ENCODE data around the gene FBXO24.

Gene FBXO24

GRCh38 chr7:100576384-100576993 is 9.6 kb upstream of the FBXO24 start:
- Mint-ChIP-seq H3K4me1 (ENCODE audit: low read depth) (peaks cover 6% of the 10 kb centered on the region), H3K27me3 (no peaks in the 10 kb centered on the region), H3K27ac (no peak overlapping the region), H3K36me3 (ENCODE audit: low read depth) (peaks cover 16% of the 10 kb centered on the region), H3K9me3 (no peaks in the 10 kb centered on the region), H3K4me3 (no peak overlapping the region)

- H3K4me3 Mint-ChIP-seq: no peak overlapping the region
- no peaks in the 10 kb centered on the region for H3K27me3 Mint-ChIP-seq
- no peak overlapping the region for H3K27ac Mint-ChIP-seq
- H3K9me3 Mint-ChIP-seq: no peaks in the 10 kb centered on the region
- peaks cover under 1% of the 10 kb centered on the region for H3K4me1 Mint-ChIP-seq (ENCODE audit: low read depth)
- peaks cover 16% of the 10 kb centered on the region for H3K36me3 Mint-ChIP-seq (ENCODE audit: low read depth)
These were observed 9.0 kb upstream of the FBXO24 start for GRCh38 chr7:100577103-100577502.

- Mint-ChIP-seq H3K4me1 (ENCODE audit: low read depth) (peaks cover 5% of the 10 kb centered on the region), H3K4me3 (no peak overlapping the region), H3K27ac (no peak overlapping the region), H3K27me3 (no peaks in the 10 kb centered on the region), H3K36me3 (ENCODE audit: low read depth) (peaks cover 16% of the 10 kb centered on the region), H3K9me3 (no peaks in the 10 kb centered on the region)
These were observed 8.6 kb upstream of the FBXO24 start for GRCh38 chr7:100577507-100577906.

GRCh38 chr7:100578246-100579183 is 7.6 kb upstream of the FBXO24 start:
- no peaks in the 10 kb centered on the region for H3K27me3 Mint-ChIP-seq
- H3K4me1 Mint-ChIP-seq (ENCODE audit: low read depth): peaks cover 15% of the 10 kb centered on the region
- no peaks in the 10 kb centered on the region for H3K9me3 Mint-ChIP-seq
- H3K36me3 Mint-ChIP-seq (ENCODE audit: low read depth): peaks cover 16% of the 10 kb centered on the region
- no peak overlapping the region for H3K27ac Mint-ChIP-seq
- no peak overlapping the region for H3K4me3 Mint-ChIP-seq

- no peak overlapping the region for H3K4me3 Mint-ChIP-seq
- H3K4me1 Mint-ChIP-seq (ENCODE audit: low read depth): peaks cover 28% of the 10 kb centered on the region
- no peaks in the 10 kb centered on the region for H3K27me3 Mint-ChIP-seq
- no peaks in the 10 kb centered on the region for H3K9me3 Mint-ChIP-seq
- no peak overlapping the region for H3K27ac Mint-ChIP-seq
- H3K36me3 Mint-ChIP-seq (ENCODE audit: low read depth): peaks cover 9% of the 10 kb centered on the region
These were observed 5.5 kb upstream of the FBXO24 start for GRCh38 chr7:100580466-100581283.

- Mint-ChIP-seq H3K27me3 (no peaks in the 10 kb centered on the region), H3K4me1 (ENCODE audit: low read depth) (peaks cover 35% of the 10 kb centered on the region), H3K9me3 (no peaks in the 10 kb centered on the region), H3K4me3 (peak overlapping the region; percentile 92), H3K36me3 (ENCODE audit: low read depth) (peaks cover 4% of the 10 kb centered on the region), H3K27ac (peak overlapping the region; percentile 98)
These were observed 4.0 kb upstream of the FBXO24 start for GRCh38 chr7:100582041-100582579.

- Mint-ChIP-seq H3K27ac (peak overlapping the region; percentile 98), H3K27me3 (no peaks in the 10 kb centered on the region), H3K36me3 (ENCODE audit: low read depth) (peaks cover 4% of the 10 kb centered on the region), H3K4me1 (ENCODE audit: low read depth) (peaks cover 35% of the 10 kb centered on the region), H3K9me3 (no peaks in the 10 kb centered on the region), H3K4me3 (peak overlapping the region; percentile 92)
These were observed 3.5 kb upstream of the FBXO24 start for GRCh38 chr7:100582650-100583049.

- Mint-ChIP-seq H3K4me3 (peak overlapping the region; percentile 92), H3K9me3 (no peaks in the 10 kb centered on the region), H3K4me1 (ENCODE audit: low read depth) (peaks cover 37% of the 10 kb centered on the region), H3K36me3 (ENCODE audit: low read depth) (peaks cover 4% of the 10 kb centered on the region), H3K27ac (peak overlapping the region; percentile 98), H3K27me3 (no peaks in the 10 kb centered on the region)
These were observed 2.7 kb upstream of the FBXO24 start for GRCh38 chr7:100583132-100584053.

GRCh38 chr7:100584054-100584682 is 2.0 kb upstream of the FBXO24 start:
- Mint-ChIP-seq H3K4me3 (peak overlapping the region; percentile 92), H3K4me1 (ENCODE audit: low read depth) (peaks cover 38% of the 10 kb centered on the region), H3K36me3 (ENCODE audit: low read depth) (peaks cover 4% of the 10 kb centered on the region), H3K27ac (peak overlapping the region; percentile 98), H3K9me3 (no peaks in the 10 kb centered on the region), H3K27me3 (no peaks in the 10 kb centered on the region)

GRCh38 chr7:100584683-100585510 is 1.2 kb upstream of the FBXO24 start:
- H3K9me3 Mint-ChIP-seq: no peaks in the 10 kb centered on the region
- no peaks in the 10 kb centered on the region for H3K27me3 Mint-ChIP-seq
- H3K27ac Mint-ChIP-seq: peak overlapping the region; percentile 98
- peaks cover 4% of the 10 kb centered on the region for H3K36me3 Mint-ChIP-seq (ENCODE audit: low read depth)
- H3K4me1 Mint-ChIP-seq (ENCODE audit: low read depth): peaks cover 38% of the 10 kb centered on the region
- H3K4me3 Mint-ChIP-seq: peak overlapping the region; percentile 92

- Mint-ChIP-seq H3K27me3 (peaks cover 4% of the 10 kb centered on the region), H3K27ac (peak within 1 kb of the TSS; percentile 98), H3K36me3 (ENCODE audit: low read depth) (peaks cover 4% of the 10 kb centered on the region), H3K9me3 (no peaks in the 10 kb centered on the region), H3K4me3 (peak within 1 kb of the TSS; percentile 92), H3K4me1 (ENCODE audit: low read depth) (peaks cover 38% of the 10 kb centered on the region)
These were observed 440 bp upstream of the FBXO24 start, which contains the start of gene LRCH4 for GRCh38 chr7:100585511-100586265. Gene LRCH4, minus strand, starts transcription at chr7:100586129. Its CDS starts 29 bp downstream, at chr7:100586100.

- peaks cover 24% of the 10 kb centered on the region for H3K4me1 Mint-ChIP-seq (ENCODE audit: low read depth)
- H3K36me3 Mint-ChIP-seq (ENCODE audit: low read depth): no peaks in the 10 kb centered on the region
- peak overlapping the region; percentile 38 for H3K4me3 Mint-ChIP-seq
- peaks cover 4% of the 10 kb centered on the region for H3K27me3 Mint-ChIP-seq
- peak overlapping the region; percentile 5 for H3K27ac Mint-ChIP-seq
- H3K9me3 Mint-ChIP-seq: no peaks in the 10 kb centered on the region
These were observed 2.3 kb downstream of the FBXO24 start for GRCh38 chr7:100588438-100588837.

Measured in stimulated activated naive CD8-positive, alpha-beta T cell treated with anti-CD3 and anti-CD28 coated beads, Interleukin-15, Interleukin-2, amounts not matched to agents 100 ng/mL and 50 ng/mL, for 24 hours (primary cell).